ENCODE data around the gene CBX5. TPM values are rescaled to one million over a fixed set of nuclear protein-coding genes. Genes with fewer than 3 reads are reported as not detected.
"Not testable (repeated sequence)": the region's sequence is repeated elsewhere in the genome, so short reads cannot be mapped to it uniquely, and the experiment has no call there.

The CBX5 gene
- total and polyA plus RNA-seq, 3 experiments from 2014 or later, result 19.2 to 87.8 (median 82.0) TPM

GRCh38 chr12:54240971-54241588 is 38.8 kb downstream of the CBX5 start:
- no peak overlapping the region for H3K27ac ChIP-seq (ENCODE audit: low read depth, low read length)
- Mint-ChIP-seq H3K36me3 (peaks cover 3 to 65% (median 12%) of the 10 kb centered on the region in 3 donors), H3K27ac (peak overlapping the region in 3 of 8 donors; percentile 45 to 77 (median 76)), H3K27me3 (no peaks in the 10 kb centered on the region), H3K4me1 (peaks cover 0 to 6% (median 4%) of the 10 kb centered on the region in 3 donors), H3K4me3 (no peak overlapping the region), H3K9me3 (no peaks in the 10 kb centered on the region)
- DNase-seq, result no peak
- ChIA-PET CTCF (interaction anchor here (1.3 kb wide), 1 partner anchor 11 kb away, joined by 4 read pairs; no protein-coding TSS in a partner anchor), POLR2A (no interaction called here)
- H3K4me3 ChIP-seq (ENCODE audit: low read length), result no peak overlapping the region
- peaks cover 19% of the 10 kb centered on the region for H3K36me3 ChIP-seq (ENCODE audit: insufficient read depth, low read length)
- H3K9me3 ChIP-seq (ENCODE audit: low read length), result no peaks in the 10 kb centered on the region
- H3K4me1 ChIP-seq (ENCODE audit: insufficient read depth, low read length), result no peaks in the 10 kb centered on the region
- no peaks in the 10 kb centered on the region for H3K27me3 ChIP-seq (ENCODE audit: insufficient read depth, low read length, poor library complexity, severe bottlenecking)

- POLR2A ChIA-PET, result no interaction called here
- peak overlapping the region in 1 of 8 donors; percentile 45 for H3K27ac Mint-ChIP-seq
These were observed 39.8 kb downstream of the CBX5 start for GRCh38 chr12:54240129-54240528.

GRCh38 chr12:54239620-54240019 is 40.3 kb downstream of the CBX5 start:
- Histone ChIP-seq H3K4me3 (ENCODE audit: low read length) (no peak overlapping the region), H3K36me3 (ENCODE audit: insufficient read depth, low read length) (peaks cover 15% of the 10 kb centered on the region), H3K4me1 (ENCODE audit: insufficient read depth, low read length) (no peaks in the 10 kb centered on the region), H3K9me3 (ENCODE audit: low read length) (no peaks in the 10 kb centered on the region), H3K27ac (ENCODE audit: low read depth, low read length) (no peak overlapping the region), H3K27me3 (ENCODE audit: insufficient read depth, low read length, poor library complexity, severe bottlenecking) (no peaks in the 10 kb centered on the region)
- ChIA-PET POLR2A (no interaction called here), CTCF (interaction anchor here (1.3 kb wide), 1 partner anchor 164 kb away, joined by 3 read pairs; no protein-coding TSS in a partner anchor)
- DNase-seq, result no peak
- H3K27ac Mint-ChIP-seq, result peak overlapping the region in 2 of 8 donors; percentile 3 to 56
- no peak overlapping the region for H3K4me3 Mint-ChIP-seq
- H3K36me3 Mint-ChIP-seq, result peaks cover 0 to 64% (median 10%) of the 10 kb centered on the region in 3 donors
- no peaks in the 10 kb centered on the region for H3K27me3 Mint-ChIP-seq
- H3K9me3 Mint-ChIP-seq, result no peaks in the 10 kb centered on the region
- peaks cover 0 to 6% (median 4%) of the 10 kb centered on the region in 3 donors for H3K4me1 Mint-ChIP-seq

More at GRCh38 chr12:54240129-54240528, 39.8 kb downstream of the CBX5 start:
- H3K4me3 Mint-ChIP-seq, result no peak overlapping the region
- no peaks in the 10 kb centered on the region for H3K27me3 Mint-ChIP-seq
- peaks cover 0 to 6% (median 4%) of the 10 kb centered on the region in 3 donors for H3K4me1 Mint-ChIP-seq
- Histone ChIP-seq H3K9me3 (ENCODE audit: low read length) (no peaks in the 10 kb centered on the region), H3K4me1 (ENCODE audit: insufficient read depth, low read length) (no peaks in the 10 kb centered on the region), H3K36me3 (ENCODE audit: insufficient read depth, low read length) (peaks cover 17% of the 10 kb centered on the region), H3K4me3 (ENCODE audit: low read length) (no peak overlapping the region), H3K27me3 (ENCODE audit: insufficient read depth, low read length, poor library complexity, severe bottlenecking) (no peaks in the 10 kb centered on the region), H3K27ac (ENCODE audit: low read depth, low read length) (no peak overlapping the region)
- H3K9me3 Mint-ChIP-seq, result no peaks in the 10 kb centered on the region
- peaks cover 0 to 64% (median 9%) of the 10 kb centered on the region in 3 donors for H3K36me3 Mint-ChIP-seq
- DNase-seq, result no peak
- CTCF ChIA-PET, result no interaction called here

GRCh38 chr12:54238531-54238930 is 41.4 kb downstream of the CBX5 start:
- Mint-ChIP-seq H3K27me3 (no peaks in the 10 kb centered on the region), H3K4me3 (no peak overlapping the region), H3K4me1 (peaks cover 0 to 6% (median 4%) of the 10 kb centered on the region in 3 donors), H3K9me3 (no peaks in the 10 kb centered on the region), H3K27ac (peak overlapping the region in 3 of 8 donors; percentile 17 to 56 (median 54)), H3K36me3 (peaks cover 0 to 63% (median 9%) of the 10 kb centered on the region in 3 donors)
- Histone ChIP-seq H3K4me1 (ENCODE audit: insufficient read depth, low read length) (no peaks in the 10 kb centered on the region), H3K4me3 (ENCODE audit: low read length) (no peak overlapping the region), H3K27me3 (ENCODE audit: insufficient read depth, low read length, poor library complexity, severe bottlenecking) (no peaks in the 10 kb centered on the region), H3K9me3 (ENCODE audit: low read length) (no peaks in the 10 kb centered on the region), H3K27ac (ENCODE audit: low read depth, low read length) (no peak overlapping the region), H3K36me3 (ENCODE audit: insufficient read depth, low read length) (peaks cover 15% of the 10 kb centered on the region)
- ChIA-PET POLR2A (no interaction called here), CTCF (interaction anchor here (0.9 to 1.3 kb wide), 2 partner anchors 141 to 166 kb away, joined by 3 read pairs; no protein-coding TSS in a partner anchor)
- DNase-seq, result no peak

GRCh38 chr12:54232790-54233189 is 47.1 kb downstream of the CBX5 start:
- POLR2A ChIA-PET, result no interaction called here
- CTCF ChIA-PET, result no interaction called here
- H3K4me3 ChIP-seq (ENCODE audit: low read length), result no peak overlapping the region
- H3K4me3 Mint-ChIP-seq, result no peak overlapping the region
- no peak overlapping the region for H3K27ac Mint-ChIP-seq
- DNase-seq, result no peak
- H3K36me3 Mint-ChIP-seq, result peaks cover 0 to 23% (median 8%) of the 10 kb centered on the region in 3 donors
- no peaks in the 10 kb centered on the region for H3K27me3 ChIP-seq (ENCODE audit: insufficient read depth, low read length, poor library complexity, severe bottlenecking)
- H3K4me1 Mint-ChIP-seq, result peaks cover 0 to 6% (median 4%) of the 10 kb centered on the region in 3 donors
- no peaks in the 10 kb centered on the region for H3K27me3 Mint-ChIP-seq
- H3K9me3 Mint-ChIP-seq, result no peaks in the 10 kb centered on the region
- H3K4me1 ChIP-seq (ENCODE audit: insufficient read depth, low read length), result no peaks in the 10 kb centered on the region
- H3K27ac ChIP-seq (ENCODE audit: low read depth, low read length), result no peak overlapping the region
- H3K36me3 ChIP-seq (ENCODE audit: insufficient read depth, low read length), result no peaks in the 10 kb centered on the region
- no peaks in the 10 kb centered on the region for H3K9me3 ChIP-seq (ENCODE audit: low read length)

GRCh38 chr12:54231269-54231668 is 48.7 kb downstream of the CBX5 start:
- H3K27ac ChIP-seq (ENCODE audit: low read depth, low read length); H3K4me1 Mint-ChIP-seq; POLR2A ChIA-PET; DNase-seq; H3K4me3 ChIP-seq (ENCODE audit: low read length); H3K36me3 ChIP-seq (ENCODE audit: insufficient read depth, low read length); CTCF ChIA-PET; H3K27me3 Mint-ChIP-seq; H3K9me3 ChIP-seq (ENCODE audit: low read length); H3K27me3 ChIP-seq (ENCODE audit: insufficient read depth, low read length, poor library complexity, severe bottlenecking); H3K4me1 ChIP-seq (ENCODE audit: insufficient read depth, low read length); H3K4me3 Mint-ChIP-seq; H3K9me3 Mint-ChIP-seq: not testable (repeated sequence)
- Mint-ChIP-seq H3K27ac (peak overlapping the region in 1 of 8 donors; percentile 20), H3K36me3 (peaks cover 0 to 16% (median 8%) of the 10 kb centered on the region in 3 donors)

GRCh38 chr12:54230555-54230954 is 49.4 kb downstream of the CBX5 start:
- H3K4me3 ChIP-seq (ENCODE audit: low read length), result no peak overlapping the region
- CTCF ChIA-PET, result no interaction called here

GRCh38 chr12:54229624-54230212 is 50.2 kb downstream of the CBX5 start:
- H3K4me3 Mint-ChIP-seq, result no peak overlapping the region
- Histone ChIP-seq H3K27me3 (ENCODE audit: insufficient read depth, low read length, poor library complexity, severe bottlenecking) (no peaks in the 10 kb centered on the region), H3K4me3 (ENCODE audit: low read length) (no peak overlapping the region), H3K36me3 (ENCODE audit: insufficient read depth, low read length) (no peaks in the 10 kb centered on the region), H3K9me3 (ENCODE audit: low read length) (no peaks in the 10 kb centered on the region), H3K27ac (ENCODE audit: low read depth, low read length) (no peak overlapping the region), H3K4me1 (ENCODE audit: insufficient read depth, low read length) (no peaks in the 10 kb centered on the region)
- no peak for DNase-seq
- no peaks in the 10 kb centered on the region for H3K27me3 Mint-ChIP-seq
- POLR2A ChIA-PET, result no interaction called here
- H3K36me3 Mint-ChIP-seq, result peaks cover 0 to 7% (median 6%) of the 10 kb centered on the region in 3 donors
- CTCF ChIA-PET, result interaction anchor here (0.7 kb wide), 1 partner anchor 269 kb away, joined by 3 read pairs; no protein-coding TSS in a partner anchor
- H3K4me1 Mint-ChIP-seq, result no peaks in the 10 kb centered on the region
- no peaks in the 10 kb centered on the region for H3K9me3 Mint-ChIP-seq
- no peak overlapping the region for H3K27ac Mint-ChIP-seq

More at GRCh38 chr12:54230555-54230954, 49.4 kb downstream of the CBX5 start:
- DNase-seq, result no peak
- POLR2A ChIA-PET, result no interaction called here
- no peaks in the 10 kb centered on the region for H3K27me3 Mint-ChIP-seq
- H3K36me3 Mint-ChIP-seq, result peaks cover 0 to 9% (median 8%) of the 10 kb centered on the region in 3 donors
- no peaks in the 10 kb centered on the region for H3K36me3 ChIP-seq (ENCODE audit: insufficient read depth, low read length)
- H3K9me3 Mint-ChIP-seq, result no peaks in the 10 kb centered on the region
- H3K4me1 Mint-ChIP-seq, result no peaks in the 10 kb centered on the region
- H3K4me3 Mint-ChIP-seq, result no peak overlapping the region
- H3K27ac ChIP-seq (ENCODE audit: low read depth, low read length), result no peak overlapping the region
- no peaks in the 10 kb centered on the region for H3K4me1 ChIP-seq (ENCODE audit: insufficient read depth, low read length)
- no peaks in the 10 kb centered on the region for H3K9me3 ChIP-seq (ENCODE audit: low read length)
- no peaks in the 10 kb centered on the region for H3K27me3 ChIP-seq (ENCODE audit: insufficient read depth, low read length, poor library complexity, severe bottlenecking)
- peak overlapping the region in 2 of 8 donors; percentile 66 to 70 for H3K27ac Mint-ChIP-seq
